HG03280 (cell line): Measurements from ENCODE around the gene IRF2.
A peak's percentile ranks its signal among the peaks of the same experiment; 100 is the strongest.
"Not testable (repeated sequence)": the region's sequence is repeated elsewhere in the genome, so short reads cannot be mapped to it uniquely, and the experiment has no call there.

ENCODE experiments used
- ATAC-seq: cut with Tn5 transposase; IDR thresholded peaks from one replicate; pipeline ENCODE4 v1.9.1; 2021; ENCODE audit warnings: mild to moderate bottlenecking, moderate library complexity; ENCODE audit not compliant: unreplicated experiment

Gene IRF2

GRCh38 chr4:184395451-184395917, 78.9 kb downstream of the IRF2 start:
- ATAC-seq = peak; percentile 26

- ATAC-seq = no peak
Measured at GRCh38 chr4:184392748-184393559, 81.4 kb downstream of the IRF2 start.

- ATAC-seq = no peak
Measured at GRCh38 chr4:184392316-184392715, 82.0 kb downstream of the IRF2 start.

GRCh38 chr4:184389978-184390900, 84.1 kb downstream of the IRF2 start:
- ATAC-seq = no peak

DNA sequence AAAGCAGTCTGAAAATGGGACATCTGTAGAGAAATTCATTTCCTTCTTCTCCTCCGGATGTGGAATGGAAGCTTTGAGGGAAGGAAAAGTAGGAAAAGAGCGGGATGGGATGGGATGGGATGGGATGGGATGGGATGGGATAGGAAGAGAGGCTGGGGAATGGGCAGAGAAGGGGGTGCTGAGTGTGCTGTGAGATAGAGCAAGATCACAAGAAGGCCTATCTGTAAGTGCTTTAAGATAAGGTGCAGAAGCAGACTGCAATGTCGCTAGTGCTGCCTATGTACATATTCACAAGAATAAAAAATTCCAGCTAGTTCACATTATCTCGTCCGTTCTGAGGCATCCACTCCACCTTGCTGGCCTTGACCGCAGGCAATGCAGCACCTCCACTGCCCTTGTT, 86.2 kb downstream of the IRF2 start:
- no peak for ATAC-seq

- ATAC-seq = no peak
Measured at GRCh38 chr4:184387351-184387750, 87.0 kb downstream of the IRF2 start.

DNA sequence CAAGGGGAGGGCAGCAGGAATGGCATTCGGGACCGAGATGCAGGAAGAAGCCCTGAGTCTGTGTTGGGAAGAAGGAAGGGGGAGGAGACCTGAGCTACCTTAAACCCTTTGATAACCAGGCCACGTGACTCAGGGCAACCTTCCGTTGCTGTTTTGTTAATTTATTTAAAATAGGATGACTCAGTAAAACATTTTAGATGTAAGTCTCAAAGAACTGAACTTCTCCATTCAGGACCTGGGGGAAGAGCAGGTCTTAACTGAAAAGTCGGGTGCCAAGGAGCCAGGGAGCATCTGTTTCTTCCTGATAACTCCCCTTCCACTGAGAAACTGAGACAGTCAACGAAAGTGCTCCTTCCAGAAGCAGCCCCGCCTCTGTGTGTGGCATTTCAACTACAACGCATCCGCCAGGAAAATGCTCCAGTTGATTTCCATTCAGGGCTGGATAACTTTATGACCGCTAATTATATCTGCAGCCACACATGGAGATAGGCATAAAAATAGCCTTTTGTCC, 88.0 kb downstream of the IRF2 start:
- ATAC-seq = no peak

DNA sequence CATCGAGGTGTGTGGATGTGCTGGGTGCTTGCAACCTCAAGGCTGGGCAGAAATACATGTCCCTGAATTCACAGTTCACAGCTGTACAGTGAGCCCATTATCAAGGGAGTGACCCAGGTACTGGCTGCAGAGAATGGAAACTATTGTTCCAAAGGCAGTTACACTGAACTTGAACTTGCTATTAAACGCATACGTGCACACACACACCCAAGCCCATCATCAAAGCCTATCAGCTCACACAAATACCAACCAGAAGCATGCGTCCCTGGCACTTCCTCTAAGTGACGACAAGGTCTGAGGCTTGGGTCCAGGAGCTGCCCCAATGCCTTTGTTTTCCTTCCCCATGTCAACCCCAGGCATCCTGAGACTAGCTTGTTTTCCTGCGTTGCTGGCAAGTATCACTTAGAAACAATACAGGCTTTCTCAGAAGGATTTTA, 88.6 kb downstream of the IRF2 start:
- no peak for ATAC-seq

DNA sequence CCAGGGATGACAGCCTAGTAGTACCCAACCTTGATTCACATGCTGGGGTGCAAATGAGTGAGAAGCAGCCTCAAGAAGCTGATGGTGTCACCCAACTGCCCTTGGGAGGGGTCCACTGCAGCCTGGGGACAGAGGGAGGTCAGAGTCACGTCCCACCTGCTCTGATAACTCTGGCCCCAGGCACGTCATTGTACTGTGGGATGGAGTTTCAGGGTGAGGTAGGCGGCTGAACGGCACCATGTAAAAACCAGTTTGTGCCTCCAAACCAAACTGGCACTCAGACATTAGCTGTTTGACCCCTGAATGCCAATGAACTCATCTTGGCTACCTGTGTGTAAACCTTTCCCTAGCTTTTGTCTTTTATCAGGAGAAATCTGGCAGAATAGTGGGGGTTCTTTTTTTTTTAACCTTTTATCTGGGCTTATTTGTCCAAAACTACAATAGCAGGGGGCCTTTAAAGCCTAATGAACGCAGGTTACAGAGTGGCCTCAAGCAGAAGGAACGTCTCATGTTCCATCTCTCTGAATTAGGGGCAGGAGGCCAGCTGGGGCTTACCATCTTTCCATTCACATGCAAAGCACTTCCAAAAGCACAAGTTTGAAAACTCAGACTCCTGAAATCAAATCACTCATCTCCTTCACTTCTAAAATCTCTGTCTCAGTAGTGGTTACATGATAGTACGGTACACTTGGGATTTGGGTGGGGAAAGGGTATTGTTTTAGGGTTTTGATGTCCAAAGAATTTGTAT, 89.4 kb downstream of the IRF2 start:
- peak; percentile 38 for ATAC-seq

GRCh38 chr4:184384056-184384809, 90.1 kb downstream of the IRF2 start:
- peak; percentile 70 for ATAC-seq

DNA sequence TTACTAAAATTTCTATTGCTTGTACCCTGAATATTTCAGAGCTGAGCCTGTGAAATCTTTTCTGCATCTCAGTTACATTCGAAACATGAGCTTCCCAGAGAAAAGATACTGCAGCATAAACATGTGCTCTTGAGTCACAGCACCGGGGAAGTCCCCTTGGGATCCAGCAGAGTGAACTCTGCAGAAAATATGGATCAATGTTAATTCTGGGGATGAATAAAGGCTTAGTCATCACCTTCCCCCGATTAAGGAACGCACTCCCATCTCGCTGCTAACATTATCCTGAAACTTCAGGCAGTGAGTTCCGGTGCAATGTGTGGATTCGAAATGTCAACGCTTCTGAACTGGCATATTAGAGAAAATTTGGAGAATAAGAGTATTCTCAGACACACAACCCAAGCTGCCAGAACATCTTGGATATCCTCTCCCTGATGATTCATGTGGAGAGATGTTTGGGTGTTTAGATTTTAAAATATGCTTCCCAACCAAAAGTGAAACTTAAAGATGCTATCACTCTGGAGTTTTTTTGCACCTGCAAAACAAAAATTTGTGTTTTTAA, 90.8 kb downstream of the IRF2 start:
- no peak for ATAC-seq

- no peak for ATAC-seq
Measured at GRCh38 chr4:184382189-184382846, 92.0 kb downstream of the IRF2 start.

GRCh38 chr4:184380707-184381106, 93.6 kb downstream of the IRF2 start:
- no peak for ATAC-seq

GRCh38 chr4:184380214-184380613, 94.1 kb downstream of the IRF2 start:
- ATAC-seq = not testable (repeated sequence)

- no peak for ATAC-seq
Measured at GRCh38 chr4:184376923-184377322, 97.4 kb downstream of the IRF2 start.

GRCh38 chr4:184376126-184376838, 98.1 kb downstream of the IRF2 start:
- no peak for ATAC-seq

DNA sequence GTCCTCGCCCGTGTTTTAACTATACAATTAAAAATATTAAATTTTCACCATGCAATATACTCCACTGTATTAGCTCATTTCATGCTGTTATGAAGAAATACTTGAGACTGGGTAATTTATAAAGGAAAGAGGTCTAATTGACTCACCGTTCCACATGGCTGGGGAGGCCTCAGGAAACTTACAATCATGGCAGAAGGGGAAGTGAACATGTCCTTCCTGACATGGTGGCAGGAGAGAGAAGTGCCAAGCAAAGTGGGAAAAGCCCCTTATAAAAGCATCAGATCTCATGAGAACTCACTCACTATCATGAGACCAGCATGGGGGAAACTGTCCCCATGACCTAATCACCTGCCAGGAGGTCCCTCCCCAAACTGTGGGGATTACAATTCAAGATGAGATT, 98.7 kb downstream of the IRF2 start:
- not testable (repeated sequence) for ATAC-seq

DNA sequence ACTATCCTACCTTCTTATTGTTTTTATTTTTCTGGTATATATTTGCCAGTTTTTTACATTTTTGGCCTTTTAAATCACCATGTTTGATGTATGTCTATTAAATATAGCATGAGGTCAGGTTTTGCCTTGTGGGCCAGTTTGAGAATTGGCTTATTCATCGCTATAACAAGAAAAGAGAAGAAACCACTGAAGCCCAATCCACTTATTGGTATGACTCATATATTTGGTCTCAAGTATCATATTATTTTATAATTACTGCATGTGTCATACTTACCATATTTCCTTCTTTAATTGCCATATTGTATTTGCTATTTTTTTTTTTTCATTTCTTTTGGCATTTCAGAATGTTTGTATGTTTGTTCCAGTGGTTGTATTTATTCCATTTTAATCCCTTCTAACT, 99.3 kb downstream of the IRF2 start:
- no peak for ATAC-seq
